C4-2B (cell line): Measurements from ENCODE around the gene STAG3.
"Not testable (repeated sequence)": the region's sequence is repeated elsewhere in the genome, so short reads cannot be mapped to it uniquely, and the experiment has no call there.

Experiments used
- CTCF ChIP-seq: fragments of 450-650 bp; conservative IDR thresholded peaks from 2 replicates; pipeline ENCODE4 v1.5.1; 2017; ENCODE audit warnings: mild to moderate bottlenecking
- ZFX ChIP-seq: fragments of 450-650 bp; IDR thresholded peaks from 2 replicates; pipeline ENCODE4 v1.6.1; 2017

GRCh38 chr7:100219801-100220585, 42.3 kb downstream of the STAG3 start, which contains the start of gene PVRIG:
- not testable (repeated sequence) for TF ChIP-seq CTCF, ZFX
